ENCODE data around the gene PDE7B.

DNA sequence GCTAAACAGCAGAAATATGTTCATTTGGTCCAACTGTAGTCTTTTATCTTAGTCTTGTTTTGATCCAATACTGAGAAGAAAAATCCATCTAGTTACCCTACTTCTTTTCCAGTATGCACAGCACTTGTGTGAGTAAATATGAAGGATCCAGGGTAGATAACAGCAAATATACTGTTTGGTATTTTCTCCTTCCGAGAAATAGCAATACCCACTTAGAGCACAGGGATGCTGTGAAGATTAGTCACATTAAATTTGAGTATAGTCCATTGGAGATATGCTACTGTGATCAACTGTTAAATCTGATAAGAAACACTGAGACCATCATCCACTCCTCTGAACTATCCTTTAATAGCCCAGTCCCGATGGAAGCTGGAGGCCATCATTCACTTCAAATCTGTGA is 145.2 kb downstream of the PDE7B start:
- TF ChIP-seq, protein P1, sequence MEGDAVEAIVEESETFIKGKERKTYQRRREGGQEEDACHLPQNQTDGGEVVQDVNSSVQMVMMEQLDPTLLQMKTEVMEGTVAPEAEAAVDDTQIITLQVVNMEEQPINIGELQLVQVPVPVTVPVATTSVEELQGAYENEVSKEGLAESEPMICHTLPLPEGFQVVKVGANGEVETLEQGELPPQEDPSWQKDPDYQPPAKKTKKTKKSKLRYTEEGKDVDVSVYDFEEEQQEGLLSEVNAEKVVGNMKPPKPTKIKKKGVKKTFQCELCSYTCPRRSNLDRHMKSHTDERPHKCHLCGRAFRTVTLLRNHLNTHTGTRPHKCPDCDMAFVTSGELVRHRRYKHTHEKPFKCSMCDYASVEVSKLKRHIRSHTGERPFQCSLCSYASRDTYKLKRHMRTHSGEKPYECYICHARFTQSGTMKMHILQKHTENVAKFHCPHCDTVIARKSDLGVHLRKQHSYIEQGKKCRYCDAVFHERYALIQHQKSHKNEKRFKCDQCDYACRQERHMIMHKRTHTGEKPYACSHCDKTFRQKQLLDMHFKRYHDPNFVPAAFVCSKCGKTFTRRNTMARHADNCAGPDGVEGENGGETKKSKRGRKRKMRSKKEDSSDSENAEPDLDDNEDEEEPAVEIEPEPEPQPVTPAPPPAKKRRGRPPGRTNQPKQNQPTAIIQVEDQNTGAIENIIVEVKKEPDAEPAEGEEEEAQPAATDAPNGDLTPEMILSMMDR (optimal IDR thresholded peaks at IDR 0.05 in 1 of 3, IDR thresholded peaks at IDR 0.05 in 1 of 3, conservative IDR thresholded peaks at IDR 0.05 in 1 of 3; ENCODE audit: extremely low read depth in 1 of 3, insufficient read depth in 2 of 3, low read length in 3 of 3) = no peak
- no peak for TF ChIP-seq EZH2 (IDR thresholded peaks at IDR 0.05; ENCODE audit: low read length)
